ENCODE measurements around the gene ISG20. TPM values are rescaled to one million over a fixed set of nuclear protein-coding genes. Genes with fewer than 3 reads are reported as not detected.

ISG20 gene
- 4.6 and 4.8 TPM in 2 replicates for total RNA-seq

GRCh38 chr15:88638626-88639372 lies at the start of gene ISG20:
Gene ISG20 (plus strand): TSS chr15:88639016. CDS start chr15:88639367, 351 bp downstream.

GRCh38 chr15:88620995-88621772 lies 17.6 kb upstream of the ISG20 start, which contains the start of gene AEN:
Gene AEN (plus strand): TSS chr15:88621340. CDS start chr15:88626210, 4,870 bp downstream.

Other genes starting within 250 kb of the ISG20 start
- 16.7 and 18.5 TPM in 2 replicates for gene MRPL46, start 171.6 kb upstream of the ISG20 start, total RNA-seq
- 21.5 and 28.5 TPM in 2 replicates for gene MRPS11, start 171.3 kb upstream of the ISG20 start, total RNA-seq
- gene DET1, start 92.3 kb upstream of the ISG20 start, total RNA-seq, result 3.4 and 3.8 TPM in 2 replicates
- gene AEN, start 17.7 kb upstream of the ISG20 start, total RNA-seq, result 53.7 and 87.5 TPM in 2 replicates
- not detected in 2 replicates for gene ACAN, start 164.4 kb downstream of the ISG20 start, total RNA-seq